Fibroblast of the aortic adventitia (primary cell): ENCODE results near the gene TMEM242. TPM values are rescaled to one million over a fixed set of nuclear protein-coding genes. Genes with fewer than 3 reads are reported as not detected.
"Not testable (repeated sequence)": the region's sequence is repeated elsewhere in the genome, so short reads cannot be mapped to it uniquely, and the experiment has no call there.

Experiments used
- DNase-seq: peaks from one replicate; pipeline ENCODE4 v3.0.0-alpha.2; 2010; ENCODE audit warnings: low read depth
- H3K4me3 ChIP-seq: 2 replicates; pipeline ENCODE4 v1.5.1; 2011; ENCODE audit warnings: low read depth, mild to moderate bottlenecking, control low read depth, low read length, moderate library complexity
- total RNA-seq: library from RNA; depleted of rRNA; stranded (reverse); fragments of >200 nt; gene quantifications from 2 replicates; pipeline ENCODE4 v1.2.3, GENCODE V29; 2012; ENCODE audit warnings: low replicate concordance
- TF ChIP-seq, protein P1 (sequence below): IDR thresholded peaks from 2 replicates; pipeline ENCODE4 v1.5.1; 2011; ENCODE audit warnings: mild to moderate bottlenecking, low read length, control low read depth, inconsistent platforms; ENCODE audit not compliant: insufficient read depth

TMEM242 gene
- total RNA-seq, 1 donor, result 7.0 TPM

- no peak for DNase-seq
- TF ChIP-seq, protein P1, sequence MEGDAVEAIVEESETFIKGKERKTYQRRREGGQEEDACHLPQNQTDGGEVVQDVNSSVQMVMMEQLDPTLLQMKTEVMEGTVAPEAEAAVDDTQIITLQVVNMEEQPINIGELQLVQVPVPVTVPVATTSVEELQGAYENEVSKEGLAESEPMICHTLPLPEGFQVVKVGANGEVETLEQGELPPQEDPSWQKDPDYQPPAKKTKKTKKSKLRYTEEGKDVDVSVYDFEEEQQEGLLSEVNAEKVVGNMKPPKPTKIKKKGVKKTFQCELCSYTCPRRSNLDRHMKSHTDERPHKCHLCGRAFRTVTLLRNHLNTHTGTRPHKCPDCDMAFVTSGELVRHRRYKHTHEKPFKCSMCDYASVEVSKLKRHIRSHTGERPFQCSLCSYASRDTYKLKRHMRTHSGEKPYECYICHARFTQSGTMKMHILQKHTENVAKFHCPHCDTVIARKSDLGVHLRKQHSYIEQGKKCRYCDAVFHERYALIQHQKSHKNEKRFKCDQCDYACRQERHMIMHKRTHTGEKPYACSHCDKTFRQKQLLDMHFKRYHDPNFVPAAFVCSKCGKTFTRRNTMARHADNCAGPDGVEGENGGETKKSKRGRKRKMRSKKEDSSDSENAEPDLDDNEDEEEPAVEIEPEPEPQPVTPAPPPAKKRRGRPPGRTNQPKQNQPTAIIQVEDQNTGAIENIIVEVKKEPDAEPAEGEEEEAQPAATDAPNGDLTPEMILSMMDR, result no peak
- H3K4me3 ChIP-seq, result no peak overlapping the region
Measured at GRCh38 chr6:157361886-157362285, 38.6 kb upstream of the TMEM242 start.

- no peak overlapping the region for H3K4me3 ChIP-seq
- no peak for DNase-seq
- TF ChIP-seq, protein P1, result no peak
Measured at GRCh38 chr6:157358287-157358686, 35.0 kb upstream of the TMEM242 start.

DNA sequence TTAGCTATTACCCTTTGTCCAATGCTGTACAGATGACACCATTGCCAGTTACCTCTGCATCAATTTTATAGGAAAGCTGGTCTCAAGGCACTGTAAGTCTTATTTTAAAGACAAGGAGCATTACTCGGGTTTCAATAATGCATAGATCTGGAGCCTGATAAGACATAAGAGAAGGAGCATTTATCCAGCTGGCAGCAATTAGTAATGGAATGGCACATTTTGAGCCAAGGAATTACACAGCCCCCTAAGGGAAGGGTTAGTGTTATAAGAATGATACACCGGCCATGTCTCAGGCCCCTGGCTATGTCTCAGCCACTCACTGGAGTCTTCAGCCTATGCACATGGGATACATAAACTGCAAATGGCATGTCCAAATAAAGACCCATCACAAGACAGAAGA, 23.1 kb upstream of the TMEM242 start:
- no peak for DNase-seq
- no peak overlapping the region for H3K4me3 ChIP-seq
- TF ChIP-seq, protein P1, result no peak

GRCh38 chr6:157343732-157344131, 20.4 kb upstream of the TMEM242 start:
- no peak overlapping the region for H3K4me3 ChIP-seq
- TF ChIP-seq, protein P1, result no peak

DNA sequence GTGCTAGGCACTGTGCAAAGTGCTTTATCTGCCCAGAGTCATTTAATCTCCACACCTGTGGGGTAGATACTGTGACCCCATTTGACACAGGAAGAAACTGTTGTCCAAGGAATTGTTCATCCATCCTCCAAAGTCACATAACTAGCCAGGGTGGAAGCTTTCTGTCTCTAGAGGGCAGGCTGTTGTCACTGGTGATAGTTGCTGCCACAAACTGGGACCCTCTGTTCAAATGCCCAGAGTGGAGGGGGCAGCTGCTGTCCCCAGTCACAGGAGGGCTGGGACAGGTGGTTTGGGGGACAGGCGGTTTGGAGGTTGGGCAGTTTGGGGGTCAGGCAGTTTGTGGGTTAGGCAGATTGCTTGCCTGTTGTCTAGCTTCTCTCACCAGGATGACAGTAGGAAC, 16.1 kb upstream of the TMEM242 start:
- TF ChIP-seq, protein P1, result no peak

More at GRCh38 chr6:157343732-157344131, 20.4 kb upstream of the TMEM242 start:
- no peak for DNase-seq

DNA sequence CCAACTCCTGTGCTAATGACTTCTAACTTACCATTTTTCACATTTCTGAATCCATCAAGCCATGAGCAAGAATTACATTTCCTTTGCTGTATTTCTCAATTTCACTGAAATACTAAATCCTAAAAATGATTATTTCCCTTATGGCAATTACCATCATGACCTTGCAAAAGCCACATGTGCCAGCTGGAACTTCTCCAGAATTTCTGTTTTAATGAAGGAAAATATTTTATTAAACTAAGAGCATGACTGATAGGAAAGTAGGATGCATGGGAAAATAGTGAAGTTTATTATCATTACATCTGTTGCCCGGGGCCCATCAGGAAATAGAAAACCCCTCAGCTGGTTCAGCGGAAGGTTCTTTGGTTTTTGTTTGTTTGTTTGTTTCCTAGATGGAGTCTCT, 14.4 kb upstream of the TMEM242 start:
- no peak for DNase-seq
- TF ChIP-seq, protein P1, result no peak
- H3K4me3 ChIP-seq, result no peak overlapping the region

More for the DNA sequence above, 16.1 kb upstream of the TMEM242 start:
- H3K4me3 ChIP-seq, result no peak overlapping the region
- DNase-seq, result no peak

DNA sequence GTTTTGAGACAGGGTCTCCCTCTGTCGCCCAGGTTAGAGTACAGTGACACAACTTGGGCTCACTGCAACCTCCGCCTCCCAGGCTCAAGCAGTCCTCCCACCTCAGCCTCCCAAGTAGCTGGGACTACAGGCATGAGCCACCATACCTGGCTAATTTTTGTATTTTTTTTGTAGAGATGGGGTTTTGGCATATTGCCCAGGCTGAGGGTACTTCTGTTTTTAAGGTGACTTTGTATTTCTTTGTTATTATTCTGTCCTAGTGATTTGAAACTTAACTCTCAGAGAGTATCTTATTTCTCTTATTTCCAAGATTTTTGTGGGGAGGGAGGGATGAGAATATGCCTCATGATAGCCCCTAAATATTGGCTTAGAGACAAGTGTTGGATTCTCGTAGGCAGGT, 14.0 kb upstream of the TMEM242 start:
- not testable (repeated sequence) for H3K4me3 ChIP-seq, DNase-seq
